Trophoblast cell (in vitro differentiated cells and primary cell): ENCODE measurements around the gene PCNP.
"Not testable (repeated sequence)": the region's sequence is repeated elsewhere in the genome, so short reads cannot be mapped to it uniquely, and the experiment has no call there.

Experiments used
- DNase-seq, 2 donors: peaks; one replicate each; pipeline ENCODE4 v3.0.0-alpha.2; 2016
- H2AFZ ChIP-seq: 2 replicates; pipeline ENCODE4 v1.6.1; 2013; ENCODE audit warnings: low read length, moderate library complexity, mild to moderate bottlenecking; ENCODE audit not compliant: insufficient read depth, poor library complexity
- H2AK5ac ChIP-seq: 2 replicates; pipeline ENCODE4 v1.6.1; 2013; ENCODE audit warnings: mild to moderate bottlenecking, low read length
- H2BK120ac ChIP-seq: 2 replicates; pipeline ENCODE4 v1.6.1; 2013; ENCODE audit warnings: low read length, mild to moderate bottlenecking, moderate library complexity; ENCODE audit not compliant: insufficient read depth, poor library complexity
- H2BK12ac ChIP-seq: 2 replicates; pipeline ENCODE4 v1.6.1; 2013; ENCODE audit warnings: mild to moderate bottlenecking, low read length, moderate library complexity
- H2BK5ac ChIP-seq: 2 replicates; pipeline ENCODE4 v1.6.1; 2013; ENCODE audit warnings: low read length, low read depth, moderate library complexity, mild to moderate bottlenecking; ENCODE audit not compliant: poor library complexity
- H3K14ac ChIP-seq: 2 replicates; pipeline ENCODE4 v1.6.1; 2013; ENCODE audit warnings: mild to moderate bottlenecking, low read length
- H3K18ac ChIP-seq: 2 replicates; pipeline ENCODE4 v1.6.1; 2013; ENCODE audit warnings: mild to moderate bottlenecking, low read length
- H3K23ac ChIP-seq: 2 replicates; pipeline ENCODE4 v1.6.1; 2013; ENCODE audit warnings: low read length
- H3K27ac ChIP-seq: 2 replicates; pipeline ENCODE4 v1.5.1; 2013; ENCODE audit warnings: low read depth, mild to moderate bottlenecking, inconsistent platforms, low read length, moderate library complexity
- H3K27me3 ChIP-seq: 2 replicates; pipeline ENCODE4 v1.6.1; 2013; ENCODE audit warnings: inconsistent platforms, mild to moderate bottlenecking, low read length, moderate library complexity; ENCODE audit not compliant: insufficient read depth
- H3K36me3 ChIP-seq, 2 experiments: 1 replicate in 1 of 2; 2 replicates in 1 of 2; pipeline ENCODE4 v1.6.1; 2013; ENCODE audit warnings: low read length in 2 of 2, mild to moderate bottlenecking in 2 of 2, moderate library complexity in 1 of 2; ENCODE audit not compliant: insufficient read depth in 2 of 2, control insufficient read depth in 1 of 2
- H3K4ac ChIP-seq: 2 replicates; pipeline ENCODE4 v1.6.1; 2013; ENCODE audit warnings: low read depth, mild to moderate bottlenecking, low read length, moderate library complexity
- H3K4me1 ChIP-seq, 2 experiments: 1 replicate in 1 of 2; 2 replicates in 1 of 2; pipeline ENCODE4 v1.6.1; 2013; ENCODE audit warnings: low read length in 2 of 2, mild to moderate bottlenecking in 2 of 2, moderate library complexity in 1 of 2; ENCODE audit not compliant: insufficient read depth in 2 of 2, control insufficient read depth in 1 of 2
- H3K4me2 ChIP-seq: 2 replicates; pipeline ENCODE4 v1.6.1; 2013; ENCODE audit warnings: inconsistent platforms, mild to moderate bottlenecking, low read length, moderate library complexity
- H3K4me3 ChIP-seq: 2 replicates; pipeline ENCODE4 v1.5.1; 2013; ENCODE audit warnings: mild to moderate bottlenecking, low read depth, low read length, inconsistent platforms
- H3K79me1 ChIP-seq: one replicate; pipeline ENCODE4 v1.6.1; 2013; ENCODE audit warnings: low read length
- H3K79me2 ChIP-seq: 2 replicates; pipeline ENCODE4 v1.6.1; 2013; ENCODE audit warnings: low read length, mild to moderate bottlenecking; ENCODE audit not compliant: control insufficient read depth, insufficient read depth, poor library complexity
- H3K9ac ChIP-seq: 2 replicates; pipeline ENCODE4 v1.6.1; 2013; ENCODE audit warnings: mild to moderate bottlenecking, low read length
- H3K9me3 ChIP-seq: 2 replicates; pipeline ENCODE4 v1.6.1; 2013; ENCODE audit warnings: low read depth, mild to moderate bottlenecking, control low read depth, inconsistent platforms, low read length; ENCODE audit not compliant: insufficient read depth
- H4K12ac ChIP-seq: 2 replicates; pipeline ENCODE4 v1.6.1; 2013; ENCODE audit warnings: low read depth, mild to moderate bottlenecking, low read length, moderate library complexity
- H4K8ac ChIP-seq: 2 replicates; pipeline ENCODE4 v1.6.1; 2013; ENCODE audit warnings: low read depth, mild to moderate bottlenecking, low read length, moderate library complexity
- H4K91ac ChIP-seq: one replicate; pipeline ENCODE4 v1.6.1; 2013; ENCODE audit warnings: low read depth, mild to moderate bottlenecking, low read length, moderate library complexity
- WGBS: extraction: QIAGEN DNeasy Blood & Tissue Kit; methylation state at CpG from one replicate; pipeline ENCODE4 v1.1.7; 2013; ENCODE audit warnings: missing lambda C conversion rate; ENCODE audit not compliant: insufficient read length, insufficient coverage; ENCODE audit errors: extremely low coverage; 5-methylcytosine and 5-hydroxymethylcytosine counted together

PCNP gene

GRCh38 chr3:101591071-101591470 is 17.1 kb downstream of the PCNP start:
- no peaks in the 10 kb centered on the region for H3K9me3 ChIP-seq
- no peak overlapping the region for H4K12ac ChIP-seq
- no peak overlapping the region for H3K18ac ChIP-seq
- no peak overlapping the region for H2BK5ac ChIP-seq
- no peak overlapping the region for H2BK120ac ChIP-seq
- H3K79me1 ChIP-seq: no peaks in the 10 kb centered on the region
- H3K36me3 ChIP-seq: peaks cover 24 to 26% of the 10 kb centered on the region in 2 experiments
- no peak overlapping the region for H3K14ac ChIP-seq
- no peak overlapping the region for H4K8ac ChIP-seq
- H3K27me3 ChIP-seq: no peaks in the 10 kb centered on the region
- H2BK12ac ChIP-seq: no peak overlapping the region
- no peaks in the 10 kb centered on the region for H3K4me1 ChIP-seq
- H3K4me2 ChIP-seq: no peak overlapping the region
- no peak overlapping the region for H2AK5ac ChIP-seq
- no peak overlapping the region for H3K4ac ChIP-seq
- 80% methylated on average over 1 of the region's 3 CpGs for WGBS
- H3K79me2 ChIP-seq: no peaks in the 10 kb centered on the region
- H3K4me3 ChIP-seq: no peak overlapping the region
- no peak overlapping the region for H3K9ac ChIP-seq
- H3K23ac ChIP-seq: no peak overlapping the region
- no peak overlapping the region for H3K27ac ChIP-seq
- DNase-seq: no peak
- H4K91ac ChIP-seq: no peak overlapping the region
- no peak overlapping the region for H2AFZ ChIP-seq

GRCh38 chr3:101602731-101603130 is 28.8 kb downstream of the PCNP start:
- Histone ChIP-seq H3K9me3 (no peaks in the 10 kb centered on the region), H4K8ac (no peak overlapping the region), H3K9ac (no peak overlapping the region), H2BK5ac (no peak overlapping the region), H2BK12ac (no peak overlapping the region), H4K91ac (no peak overlapping the region), H2AK5ac (no peak overlapping the region), H3K4ac (no peak overlapping the region), H3K4me2 (no peak overlapping the region), H4K12ac (no peak overlapping the region), H3K4me1 (no peaks in the 10 kb centered on the region), H3K4me3 (no peak overlapping the region), H3K36me3 (peaks cover 0 to 5% of the 10 kb centered on the region in 2 experiments), H3K79me1 (no peaks in the 10 kb centered on the region), H3K79me2 (no peaks in the 10 kb centered on the region), H3K27me3 (no peaks in the 10 kb centered on the region), H2BK120ac (no peak overlapping the region), H3K23ac (no peak overlapping the region), H2AFZ (no peak overlapping the region), H3K14ac (no peak overlapping the region), H3K18ac (no peak overlapping the region), H3K27ac (no peak overlapping the region)
- WGBS: no CpG with 5 or more reads among the region's 3 CpGs
- no peak for DNase-seq

- H2AK5ac ChIP-seq: no peak overlapping the region
- H3K4me3 ChIP-seq: no peak overlapping the region
- H4K91ac ChIP-seq: no peak overlapping the region
- no peak overlapping the region for H3K27ac ChIP-seq
- no peak overlapping the region for H2AFZ ChIP-seq
- no peak overlapping the region for H3K18ac ChIP-seq
- H3K9ac ChIP-seq: no peak overlapping the region
- no peaks in the 10 kb centered on the region for H3K79me2 ChIP-seq
- H3K27me3 ChIP-seq: no peaks in the 10 kb centered on the region
- no peak overlapping the region for H3K4me2 ChIP-seq
- H3K14ac ChIP-seq: no peak overlapping the region
- no peak overlapping the region for H2BK12ac ChIP-seq
- H3K23ac ChIP-seq: no peak overlapping the region
- H4K8ac ChIP-seq: no peak overlapping the region
- WGBS: no CpG with 5 or more reads among the region's 1 CpG
- no peak overlapping the region for H3K4ac ChIP-seq
- H3K79me1 ChIP-seq: no peaks in the 10 kb centered on the region
- H4K12ac ChIP-seq: no peak overlapping the region
- no peaks in the 10 kb centered on the region for H3K4me1 ChIP-seq
- no peak for DNase-seq
- no peak overlapping the region for H2BK5ac ChIP-seq
- H3K36me3 ChIP-seq: peaks cover 0 to 5% of the 10 kb centered on the region in 2 experiments
- no peak overlapping the region for H2BK120ac ChIP-seq
- no peaks in the 10 kb centered on the region for H3K9me3 ChIP-seq
Measured at GRCh38 chr3:101603184-101603583, 29.2 kb downstream of the PCNP start.

GRCh38 chr3:101605398-101605797 is 31.4 kb downstream of the PCNP start:
- H3K4me1 ChIP-seq, H2BK120ac ChIP-seq, H2AK5ac ChIP-seq, H3K9me3 ChIP-seq, H3K4me2 ChIP-seq, DNase-seq, H3K18ac ChIP-seq, H3K36me3 ChIP-seq, H3K14ac ChIP-seq, H2BK12ac ChIP-seq, H2AFZ ChIP-seq, H3K79me1 ChIP-seq, H2BK5ac ChIP-seq, H3K27me3 ChIP-seq, H4K8ac ChIP-seq, H3K23ac ChIP-seq, H3K27ac ChIP-seq, H3K4me3 ChIP-seq, H3K4ac ChIP-seq, H4K91ac ChIP-seq, H3K9ac ChIP-seq, H3K79me2 ChIP-seq: not testable (repeated sequence)
- peak overlapping the region; percentile 43 for H4K12ac ChIP-seq
- no CpG with 5 or more reads among the region's 10 CpGs for WGBS
